GM12878 (cell line): Measurements from ENCODE around the gene RARG. TPM values are rescaled to one million over a fixed set of nuclear protein-coding genes. Genes with fewer than 3 reads are reported as not detected.

Experiments
- CHD2 ChIP-seq: IDR thresholded peaks from 2 replicates; pipeline ENCODE4 v1.6.1; 2011; ENCODE audit warnings: low read depth, low read length, improper control_type of control experiment, borderline replicate concordance
- HSF1 ChIP-seq: fragments of 150-350 bp; IDR thresholded peaks from 2 replicates; pipeline ENCODE4 v1.6.1; 2014; ENCODE audit warnings: mild to moderate bottlenecking, low read depth, low read length
- IKZF2 ChIP-seq, 2 experiments: fragments of 450-650 bp; IDR thresholded peaks; 2 replicates each; pipeline ENCODE4 v1.6.1; 2017; ENCODE audit warnings: mild to moderate bottlenecking in 2 of 2, moderate library complexity in 2 of 2
- PML ChIP-seq: IDR thresholded peaks from 2 replicates; pipeline ENCODE4 v1.6.1; 2012; ENCODE audit warnings: low read length, inconsistent platforms
- POU2F2 ChIP-seq: IDR thresholded peaks from 3 replicates; pipeline ENCODE4 v1.6.1; 2011; ENCODE audit warnings: low read depth, mild to moderate bottlenecking, low read length, borderline replicate concordance
- SRF ChIP-seq, 2 experiments: IDR thresholded peaks; 2 replicates each; pipeline ENCODE4 v1.6.1; 2011; ENCODE audit warnings: low read depth in 2 of 2, low read length in 2 of 2, mild to moderate bottlenecking in 1 of 2, moderate library complexity in 1 of 2
- STAT3 ChIP-seq: IDR thresholded peaks from 2 replicates; pipeline ENCODE4 v1.6.1; 2011; ENCODE audit warnings: low read depth, low read length, improper control_type of control experiment
- ZBTB11 ChIP-seq: fragments of 450-650 bp; formaldehyde crosslinking; IDR thresholded peaks from 2 replicates; pipeline ENCODE4 v1.5.0; 2022; ENCODE audit warnings: mild to moderate bottlenecking, missing genetic modification characterization
- ZBTB4 ChIP-seq: fragments of 450-650 bp; formaldehyde crosslinking; IDR thresholded peaks from 2 replicates; pipeline ENCODE4 v1.4.0; 2022; ENCODE audit warnings: mild to moderate bottlenecking, moderate library complexity
- polyA plus RNA-seq, 11 experiments: library from polyadenylated mRNA; depleted of rRNA in 4 of 11; unstranded in 6 of 11; stranded (reverse) in 5 of 11; fragments of >200 nt; fragmentation: Nextera tagmentation in 4 of 11; fragmentation: Illumina TruSeq in 1 of 11; extraction: Ambion mirVana in 4 of 11; extraction: Trizol in 1 of 11; gene quantifications; 1 replicate in 1 of 11; 2 replicates in 10 of 11; pipeline versions ENCODE4 v1.2.1 to v1.2.3, GENCODE V29; 2011 to 2016; ENCODE audit warnings: inconsistent platforms in 2 of 11, missing spikeins in 2 of 11, low read depth in 1 of 11
- total RNA-seq, 4 experiments: library from RNA; depleted of rRNA in 3 of 4; stranded (reverse); fragments of >200 nt in 3 of 4; fragmentation: Illumina TruSeq in 1 of 4; extraction: Trizol in 1 of 4; gene quantifications; 2 replicates each; pipeline versions ENCODE4 v1.2.1 to v1.2.3, GENCODE V29; 2013 to 2021
- TF ChIP-seq, protein P1 (sequence below): IDR thresholded peaks from 2 replicates; pipeline ENCODE4 v1.6.1; 2011; ENCODE audit warnings: borderline replicate concordance, low read depth, mild to moderate bottlenecking, moderate library complexity, low read length; ENCODE audit not compliant: insufficient read depth, poor library complexity, severe bottlenecking
- TF ChIP-seq, protein P2 (sequence below): fragments of 450-650 bp; IDR thresholded peaks from 2 replicates; pipeline ENCODE4 v1.6.1; 2017; ENCODE audit warnings: mild to moderate bottlenecking, moderate library complexity

Gene RARG
- total and polyA plus RNA-seq, 10 of the 15 experiments (the other 5 are each of a cell fraction or from before 2014, with no cell fraction given), result 0.27 to 8.1 (median 4.1) TPM

GRCh38 chr12:53180220-53180930 lies 51.6 kb downstream of the RARG start, which contains the start of the genes CSAD and ZNF740 (continued):
- TF ChIP-seq, protein P1, sequence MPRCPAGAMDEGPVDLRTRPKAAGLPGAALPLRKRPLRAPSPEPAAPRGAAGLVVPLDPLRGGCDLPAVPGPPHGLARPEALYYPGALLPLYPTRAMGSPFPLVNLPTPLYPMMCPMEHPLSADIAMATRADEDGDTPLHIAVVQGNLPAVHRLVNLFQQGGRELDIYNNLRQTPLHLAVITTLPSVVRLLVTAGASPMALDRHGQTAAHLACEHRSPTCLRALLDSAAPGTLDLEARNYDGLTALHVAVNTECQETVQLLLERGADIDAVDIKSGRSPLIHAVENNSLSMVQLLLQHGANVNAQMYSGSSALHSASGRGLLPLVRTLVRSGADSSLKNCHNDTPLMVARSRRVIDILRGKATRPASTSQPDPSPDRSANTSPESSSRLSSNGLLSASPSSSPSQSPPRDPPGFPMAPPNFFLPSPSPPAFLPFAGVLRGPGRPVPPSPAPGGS, result peak; percentile 15
- TF ChIP-seq, protein P2, sequence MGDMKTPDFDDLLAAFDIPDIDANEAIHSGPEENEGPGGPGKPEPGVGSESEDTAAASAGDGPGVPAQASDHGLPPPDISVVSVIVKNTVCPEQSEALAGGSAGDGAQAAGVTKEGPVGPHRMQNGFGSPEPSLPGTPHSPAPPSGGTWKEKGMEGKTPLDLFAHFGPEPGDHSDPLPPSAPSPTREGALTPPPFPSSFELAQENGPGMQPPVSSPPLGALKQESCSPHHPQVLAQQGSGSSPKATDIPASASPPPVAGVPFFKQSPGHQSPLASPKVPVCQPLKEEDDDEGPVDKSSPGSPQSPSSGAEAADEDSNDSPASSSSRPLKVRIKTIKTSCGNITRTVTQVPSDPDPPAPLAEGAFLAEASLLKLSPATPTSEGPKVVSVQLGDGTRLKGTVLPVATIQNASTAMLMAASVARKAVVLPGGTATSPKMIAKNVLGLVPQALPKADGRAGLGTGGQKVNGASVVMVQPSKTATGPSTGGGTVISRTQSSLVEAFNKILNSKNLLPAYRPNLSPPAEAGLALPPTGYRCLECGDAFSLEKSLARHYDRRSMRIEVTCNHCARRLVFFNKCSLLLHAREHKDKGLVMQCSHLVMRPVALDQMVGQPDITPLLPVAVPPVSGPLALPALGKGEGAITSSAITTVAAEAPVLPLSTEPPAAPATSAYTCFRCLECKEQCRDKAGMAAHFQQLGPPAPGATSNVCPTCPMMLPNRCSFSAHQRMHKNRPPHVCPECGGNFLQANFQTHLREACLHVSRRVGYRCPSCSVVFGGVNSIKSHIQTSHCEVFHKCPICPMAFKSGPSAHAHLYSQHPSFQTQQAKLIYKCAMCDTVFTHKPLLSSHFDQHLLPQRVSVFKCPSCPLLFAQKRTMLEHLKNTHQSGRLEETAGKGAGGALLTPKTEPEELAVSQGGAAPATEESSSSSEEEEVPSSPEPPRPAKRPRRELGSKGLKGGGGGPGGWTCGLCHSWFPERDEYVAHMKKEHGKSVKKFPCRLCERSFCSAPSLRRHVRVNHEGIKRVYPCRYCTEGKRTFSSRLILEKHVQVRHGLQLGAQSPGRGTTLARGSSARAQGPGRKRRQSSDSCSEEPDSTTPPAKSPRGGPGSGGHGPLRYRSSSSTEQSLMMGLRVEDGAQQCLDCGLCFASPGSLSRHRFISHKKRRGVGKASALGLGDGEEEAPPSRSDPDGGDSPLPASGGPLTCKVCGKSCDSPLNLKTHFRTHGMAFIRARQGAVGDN, result peak; percentile 84
- TF ChIP-seq HSF1 (no peak), IKZF2 (IDR thresholded peaks at IDR 0.05) (no peak), POU2F2 (peak; percentile 69; the same call in 1 of the 3 replicates), ZBTB4 (CRISPR knock-in tag) (no peak), CHD2 (peak; percentile 94), SRF (IDR thresholded peaks at IDR 0.05; ENCODE audit: low read depth in 2 of 2, low read length in 2 of 2) (peak in 1 of 2 experiments; percentile 32; a peak in 1 of 4 replicates), ZBTB11 (CRISPR knock-in tag) (no peak), STAT3 (no peak), PML (peak; percentile 94; the same call in 1 of the 2 replicates)
